Smooth muscle cell (in vitro differentiated cells): Measurements from ENCODE around the gene SLC29A1. TPM values are rescaled to one million over a fixed set of nuclear protein-coding genes. Genes with fewer than 3 reads are reported as not detected.

ENCODE experiments used
- DNase-seq: peaks from one replicate; lab custom pipeline; 2025; ENCODE audit not compliant: unreplicated experiment; lab: John Stamatoyannopoulos, UW
- H2AFZ ChIP-seq: fragments of 200-600 bp; sonication (generic); 2 replicates; pipeline ENCODE4 v1.6.0; 2016; ENCODE audit warnings: antibody characterized with exemption, low read depth, mild to moderate bottlenecking
- H3F3A ChIP-seq: fragments of 200-600 bp; sonication (generic); 2 replicates; pipeline ENCODE4 v1.6.0; 2017; ENCODE audit warnings: antibody characterized with exemption, low read depth
- H3K27ac ChIP-seq: fragments of 200-600 bp; sonication (generic); 2 replicates; pipeline ENCODE4 v1.5.1; 2016; ENCODE audit warnings: low read depth, mild to moderate bottlenecking
- H3K27me3 ChIP-seq: fragments of 200-600 bp; sonication (generic); 2 replicates; pipeline ENCODE4 v1.6.1; 2016; ENCODE audit warnings: low read depth, mild to moderate bottlenecking
- H3K36me3 ChIP-seq: fragments of 200-600 bp; sonication (generic); 2 replicates; pipeline ENCODE4 v1.5.1; 2016; ENCODE audit warnings: low read depth
- H3K4me1 ChIP-seq: fragments of 200-600 bp; sonication (generic); 2 replicates; pipeline ENCODE4 v1.5.1; 2016; ENCODE audit warnings: low read depth
- H3K4me2 ChIP-seq: fragments of 200-600 bp; sonication (generic); 2 replicates; pipeline ENCODE4 v1.6.0; 2016; ENCODE audit warnings: mild to moderate bottlenecking
- H3K4me3 ChIP-seq: fragments of 200-600 bp; sonication (generic); 2 replicates; pipeline ENCODE4 v1.5.1; 2016; ENCODE audit warnings: mild to moderate bottlenecking
- H3K79me2 ChIP-seq: fragments of 200-600 bp; sonication (generic); 2 replicates; pipeline ENCODE4 v1.6.0; 2016; ENCODE audit warnings: low read depth, mild to moderate bottlenecking
- H3K9ac ChIP-seq: fragments of 200-600 bp; sonication (generic); 2 replicates; pipeline ENCODE4 v1.6.0; 2016; ENCODE audit warnings: low read depth
- H3K9me3 ChIP-seq: fragments of 200-600 bp; sonication (generic); replicated peaks from 2 replicates; pipeline ENCODE4 v1.5.1; 2016; ENCODE audit warnings: low read depth
- H4K20me1 ChIP-seq: fragments of 200-600 bp; sonication (generic); 2 replicates; pipeline ENCODE4 v1.6.0; 2016; ENCODE audit warnings: low read depth
- WGBS: methylation state at CpG from one replicate; pipeline ENCODE4 v1.1.7; 2016; ENCODE audit warnings: low lambda C conversion rate; 5-methylcytosine and 5-hydroxymethylcytosine counted together
- polyA plus RNA-seq: library from polyadenylated mRNA; unstranded; fragments of >200 nt; fragmentation: Nextera tagmentation; extraction: Ambion mirVana; gene quantifications from 2 replicates; pipeline ENCODE4 v1.2.1, GENCODE V29; 2016
- total RNA-seq: library from RNA; depleted of rRNA; stranded (reverse); fragments of >200 nt; gene quantifications from 2 replicates; pipeline ENCODE4 v1.2.3, GENCODE V29; 2014
- TF ChIP-seq, protein P1 (sequence below): fragments of 200-600 bp; sonication (generic); IDR thresholded peaks from 2 replicates; pipeline ENCODE4 v1.5.1; 2017; ENCODE audit warnings: borderline replicate concordance, mild to moderate bottlenecking, antibody characterized with exemption; ENCODE audit not compliant: insufficient read depth, poor library complexity, severe bottlenecking

SLC29A1 gene
- total and polyA plus RNA-seq, 2 experiments from 2014 or later = 7.4 to 8.0 TPM

DNA sequence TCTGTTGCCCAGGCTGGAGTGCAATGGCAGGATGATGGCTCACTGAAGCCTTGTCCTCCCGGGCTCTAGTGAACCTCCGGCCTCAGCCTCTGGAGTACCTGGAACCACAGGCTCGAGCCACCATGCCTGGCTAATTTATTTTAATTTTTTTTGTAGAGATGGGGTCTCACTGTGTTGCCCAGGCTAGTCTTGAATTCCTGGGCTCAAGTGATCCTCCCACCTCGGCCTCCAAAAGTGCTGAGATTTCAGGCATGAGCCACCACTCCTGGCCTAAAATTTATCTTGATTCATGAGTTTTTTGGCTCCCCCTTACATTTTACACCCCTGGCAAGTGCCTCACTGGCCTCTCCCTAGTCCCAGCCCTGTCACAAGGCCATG, 2.5 kb upstream of the SLC29A1 start:
- Histone ChIP-seq H3K27me3 (no peaks in the 10 kb centered on the region), H3K4me1 (peaks cover 49% of the 10 kb centered on the region), H2AFZ (no peak overlapping the region), H3K36me3 (no peaks in the 10 kb centered on the region), H3K79me2 (no peaks in the 10 kb centered on the region), H3K4me2 (no peak overlapping the region), H3K9me3 (no peaks in the 10 kb centered on the region), H3K27ac (no peak overlapping the region), H3K9ac (no peak overlapping the region), H4K20me1 (no peaks in the 10 kb centered on the region), H3F3A (peaks cover 9% of the 10 kb centered on the region), H3K4me3 (no peak overlapping the region)
- WGBS = 98% methylated on average over 4 of the region's 4 CpGs
- TF ChIP-seq, protein P1, sequence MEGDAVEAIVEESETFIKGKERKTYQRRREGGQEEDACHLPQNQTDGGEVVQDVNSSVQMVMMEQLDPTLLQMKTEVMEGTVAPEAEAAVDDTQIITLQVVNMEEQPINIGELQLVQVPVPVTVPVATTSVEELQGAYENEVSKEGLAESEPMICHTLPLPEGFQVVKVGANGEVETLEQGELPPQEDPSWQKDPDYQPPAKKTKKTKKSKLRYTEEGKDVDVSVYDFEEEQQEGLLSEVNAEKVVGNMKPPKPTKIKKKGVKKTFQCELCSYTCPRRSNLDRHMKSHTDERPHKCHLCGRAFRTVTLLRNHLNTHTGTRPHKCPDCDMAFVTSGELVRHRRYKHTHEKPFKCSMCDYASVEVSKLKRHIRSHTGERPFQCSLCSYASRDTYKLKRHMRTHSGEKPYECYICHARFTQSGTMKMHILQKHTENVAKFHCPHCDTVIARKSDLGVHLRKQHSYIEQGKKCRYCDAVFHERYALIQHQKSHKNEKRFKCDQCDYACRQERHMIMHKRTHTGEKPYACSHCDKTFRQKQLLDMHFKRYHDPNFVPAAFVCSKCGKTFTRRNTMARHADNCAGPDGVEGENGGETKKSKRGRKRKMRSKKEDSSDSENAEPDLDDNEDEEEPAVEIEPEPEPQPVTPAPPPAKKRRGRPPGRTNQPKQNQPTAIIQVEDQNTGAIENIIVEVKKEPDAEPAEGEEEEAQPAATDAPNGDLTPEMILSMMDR = no peak
- no peak for DNase-seq

DNA sequence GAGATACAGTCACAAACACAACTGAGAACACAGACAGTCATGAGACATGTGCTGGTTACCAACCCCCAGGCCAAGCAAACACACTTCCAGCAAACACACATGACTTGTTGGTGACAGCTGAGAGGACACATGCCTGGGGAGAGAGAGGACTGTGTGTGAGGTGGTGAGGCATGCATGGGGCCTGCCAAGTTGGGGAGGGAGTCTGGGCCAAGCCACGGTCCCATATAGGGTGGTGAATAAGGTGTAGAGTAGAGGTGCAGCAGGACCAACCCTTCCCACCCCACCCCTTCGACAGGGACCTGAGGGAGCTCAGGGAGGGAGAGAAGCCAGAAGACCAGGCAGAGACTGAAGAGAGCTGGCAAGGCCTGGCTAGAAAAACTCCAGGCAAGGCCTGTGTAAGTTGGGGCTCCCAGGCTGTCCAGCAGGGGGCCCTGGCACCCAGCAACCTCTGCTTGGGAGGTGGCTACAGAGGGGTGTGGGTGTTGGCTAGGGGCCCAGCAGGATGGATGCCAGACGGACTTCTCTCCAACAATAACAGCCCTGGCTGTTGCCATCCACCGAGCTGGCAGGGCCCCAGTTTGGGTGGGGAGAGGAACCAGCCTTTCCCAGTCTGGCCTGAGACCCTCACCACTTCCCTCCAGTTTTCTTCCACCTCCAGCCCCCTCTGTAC, 2.0 kb upstream of the SLC29A1 start:
- Histone ChIP-seq H3K4me3 (no peak overlapping the region), H3K4me2 (no peak overlapping the region), H3K27me3 (no peaks in the 10 kb centered on the region), H2AFZ (no peak overlapping the region), H3K36me3 (no peaks in the 10 kb centered on the region), H3K79me2 (no peaks in the 10 kb centered on the region), H3K27ac (no peak overlapping the region), H3K4me1 (peaks cover 54% of the 10 kb centered on the region), H3F3A (peaks cover 9% of the 10 kb centered on the region), H3K9me3 (no peaks in the 10 kb centered on the region), H3K9ac (no peak overlapping the region), H4K20me1 (no peaks in the 10 kb centered on the region)
- peak; percentile 23 for DNase-seq
- TF ChIP-seq, protein P1 = peak; percentile 56
- 35% methylated on average over 4 of the region's 4 CpGs for WGBS

DNA sequence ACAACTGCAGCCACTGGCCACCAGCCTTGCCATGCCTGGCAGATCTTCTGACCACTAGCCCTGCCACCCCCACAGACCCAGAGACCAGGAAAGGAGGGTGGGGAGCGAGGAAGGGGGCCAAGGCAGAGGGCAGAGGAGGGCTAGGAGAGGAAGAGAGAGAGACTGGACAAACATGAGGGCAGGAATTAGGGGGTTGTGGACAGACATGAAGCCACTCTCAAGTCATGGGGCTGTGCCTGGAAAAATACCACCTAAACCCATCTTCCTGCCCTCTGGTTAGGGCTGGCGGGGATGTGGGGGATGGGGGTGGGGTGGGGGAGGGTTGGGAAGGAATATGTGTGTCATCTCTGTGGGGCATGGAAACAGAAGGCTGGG, 1.4 kb upstream of the SLC29A1 start:
- Histone ChIP-seq H3K4me1 (peaks cover 54% of the 10 kb centered on the region), H3K4me2 (no peak overlapping the region), H3K36me3 (no peaks in the 10 kb centered on the region), H2AFZ (no peak overlapping the region), H3F3A (peaks cover 9% of the 10 kb centered on the region), H3K9ac (no peak overlapping the region), H4K20me1 (no peaks in the 10 kb centered on the region), H3K79me2 (no peaks in the 10 kb centered on the region), H3K4me3 (no peak overlapping the region), H3K27me3 (no peaks in the 10 kb centered on the region), H3K9me3 (no peaks in the 10 kb centered on the region), H3K27ac (no peak overlapping the region)
- 83% methylated on average over 2 of the region's 2 CpGs for WGBS
- TF ChIP-seq, protein P1 = no peak
- DNase-seq = no peak
